ENCODE results near the gene MLLT3.

Gene MLLT3

GRCh38 chr9:20616808-20617207 lies 5.5 kb downstream of the MLLT3 start:
- Histone ChIP-seq H3K9me3 (ENCODE audit: control insufficient read depth, low read length) (no peaks in the 10 kb centered on the region), H3K27ac (ENCODE audit: low read depth, low read length, severe bottlenecking) (no peak overlapping the region), H3K36me3 (ENCODE audit: control insufficient read depth, insufficient read depth, low read length) (no peaks in the 10 kb centered on the region), H3K4me3 (ENCODE audit: extremely low read depth, insufficient read depth, low read length, poor library complexity, severe bottlenecking) (no peak overlapping the region), H3K4me1 (ENCODE audit: control insufficient read depth, insufficient read depth, low read length, poor library complexity, severe bottlenecking) (no peaks in the 10 kb centered on the region)
- WGBS, 2 experiments (ENCODE audit: insufficient coverage in 2 of 2): 80 to 83% methylated on average over 2 of the region's 2 CpGs

- H3K27ac ChIP-seq (ENCODE audit: low read depth, low read length, severe bottlenecking): no peak overlapping the region
- WGBS, 2 experiments (ENCODE audit: insufficient coverage in 2 of 2): 92% methylated on average over 2 of the region's 2 CpGs; no CpG with 5 or more reads in 1 of the 2 experiments
- no peaks in the 10 kb centered on the region for H3K4me1 ChIP-seq (ENCODE audit: control insufficient read depth, insufficient read depth, low read length, poor library complexity, severe bottlenecking)
- H3K9me3 ChIP-seq (ENCODE audit: control insufficient read depth, low read length): no peaks in the 10 kb centered on the region
- no peak overlapping the region for H3K4me3 ChIP-seq (ENCODE audit: extremely low read depth, insufficient read depth, low read length, poor library complexity, severe bottlenecking)
- no peaks in the 10 kb centered on the region for H3K36me3 ChIP-seq (ENCODE audit: control insufficient read depth, insufficient read depth, low read length)
Observed at GRCh38 chr9:20614602-20615216, 7.6 kb downstream of the MLLT3 start.

GRCh38 chr9:20611691-20612287 lies 10.5 kb downstream of the MLLT3 start:
- H3K4me1 ChIP-seq (ENCODE audit: control insufficient read depth, insufficient read depth, low read length, poor library complexity, severe bottlenecking): no peaks in the 10 kb centered on the region
- H3K36me3 ChIP-seq (ENCODE audit: control insufficient read depth, insufficient read depth, low read length): no peaks in the 10 kb centered on the region
- H3K9me3 ChIP-seq (ENCODE audit: control insufficient read depth, low read length): no peaks in the 10 kb centered on the region
- H3K27ac ChIP-seq (ENCODE audit: low read depth, low read length, severe bottlenecking): no peak overlapping the region
- no peak overlapping the region for H3K4me3 ChIP-seq (ENCODE audit: extremely low read depth, insufficient read depth, low read length, poor library complexity, severe bottlenecking)
- 71 to 77% methylated on average over 2 to 3 of the region's 3 CpGs for WGBS, 2 experiments (ENCODE audit: insufficient coverage in 2 of 2)

GRCh38 chr9:20610591-20610990 lies 11.7 kb downstream of the MLLT3 start:
- H3K27ac ChIP-seq (ENCODE audit: low read depth, low read length, severe bottlenecking): no peak overlapping the region
- no peaks in the 10 kb centered on the region for H3K4me1 ChIP-seq (ENCODE audit: control insufficient read depth, insufficient read depth, low read length, poor library complexity, severe bottlenecking)
- WGBS, 2 experiments (ENCODE audit: insufficient coverage in 2 of 2): 83% methylated on average over 1 of the region's 2 CpGs; no CpG with 5 or more reads in 1 of the 2 experiments
- no peaks in the 10 kb centered on the region for H3K36me3 ChIP-seq (ENCODE audit: control insufficient read depth, insufficient read depth, low read length)
- no peaks in the 10 kb centered on the region for H3K9me3 ChIP-seq (ENCODE audit: control insufficient read depth, low read length)
- no peak overlapping the region for H3K4me3 ChIP-seq (ENCODE audit: extremely low read depth, insufficient read depth, low read length, poor library complexity, severe bottlenecking)

GRCh38 chr9:20608582-20608981 lies 13.7 kb downstream of the MLLT3 start:
- Histone ChIP-seq H3K9me3 (ENCODE audit: control insufficient read depth, low read length) (no peaks in the 10 kb centered on the region), H3K36me3 (ENCODE audit: control insufficient read depth, insufficient read depth, low read length) (no peaks in the 10 kb centered on the region), H3K27ac (ENCODE audit: low read depth, low read length, severe bottlenecking) (no peak overlapping the region), H3K4me1 (ENCODE audit: control insufficient read depth, insufficient read depth, low read length, poor library complexity, severe bottlenecking) (no peaks in the 10 kb centered on the region), H3K4me3 (ENCODE audit: extremely low read depth, insufficient read depth, low read length, poor library complexity, severe bottlenecking) (no peak overlapping the region)
- 76% methylated on average over 2 of the region's 5 CpGs; no CpG with 5 or more reads in 1 of the 2 experiments for WGBS, 2 experiments (ENCODE audit: insufficient coverage in 2 of 2)

- H3K36me3 ChIP-seq (ENCODE audit: control insufficient read depth, insufficient read depth, low read length): no peaks in the 10 kb centered on the region
- H3K9me3 ChIP-seq (ENCODE audit: control insufficient read depth, low read length): no peaks in the 10 kb centered on the region
- WGBS, 2 experiments (ENCODE audit: insufficient coverage in 2 of 2): 33% methylated on average over 2 of the region's 2 CpGs; no CpG with 5 or more reads in 1 of the 2 experiments
- no peak overlapping the region for H3K4me3 ChIP-seq (ENCODE audit: extremely low read depth, insufficient read depth, low read length, poor library complexity, severe bottlenecking)
- no peaks in the 10 kb centered on the region for H3K4me1 ChIP-seq (ENCODE audit: control insufficient read depth, insufficient read depth, low read length, poor library complexity, severe bottlenecking)
- no peak overlapping the region for H3K27ac ChIP-seq (ENCODE audit: low read depth, low read length, severe bottlenecking)
Observed at GRCh38 chr9:20606652-20607051, 15.6 kb downstream of the MLLT3 start.

- Histone ChIP-seq H3K9me3 (ENCODE audit: control insufficient read depth, low read length) (no peaks in the 10 kb centered on the region), H3K36me3 (ENCODE audit: control insufficient read depth, insufficient read depth, low read length) (no peaks in the 10 kb centered on the region), H3K4me1 (ENCODE audit: control insufficient read depth, insufficient read depth, low read length, poor library complexity, severe bottlenecking) (no peaks in the 10 kb centered on the region), H3K4me3 (ENCODE audit: extremely low read depth, insufficient read depth, low read length, poor library complexity, severe bottlenecking) (no peak overlapping the region), H3K27ac (ENCODE audit: low read depth, low read length, severe bottlenecking) (no peak overlapping the region)
- 90 to 100% methylated on average over 2 to 4 of the region's 5 CpGs for WGBS, 2 experiments (ENCODE audit: insufficient coverage in 2 of 2)
Observed at GRCh38 chr9:20604562-20604961, 17.7 kb downstream of the MLLT3 start.

- WGBS, 2 experiments (ENCODE audit: insufficient coverage in 2 of 2): 89% methylated on average over 1 of the region's 5 CpGs; no CpG with 5 or more reads in 1 of the 2 experiments
- Histone ChIP-seq H3K4me3 (ENCODE audit: extremely low read depth, insufficient read depth, low read length, poor library complexity, severe bottlenecking) (no peak overlapping the region), H3K9me3 (ENCODE audit: control insufficient read depth, low read length) (no peaks in the 10 kb centered on the region), H3K27ac (ENCODE audit: low read depth, low read length, severe bottlenecking) (no peak overlapping the region), H3K4me1 (ENCODE audit: control insufficient read depth, insufficient read depth, low read length, poor library complexity, severe bottlenecking) (no peaks in the 10 kb centered on the region), H3K36me3 (ENCODE audit: control insufficient read depth, insufficient read depth, low read length) (no peaks in the 10 kb centered on the region)
Observed at GRCh38 chr9:20603524-20604268, 18.6 kb downstream of the MLLT3 start.

- H3K4me3 ChIP-seq (ENCODE audit: extremely low read depth, insufficient read depth, low read length, poor library complexity, severe bottlenecking): no peak overlapping the region
- no peaks in the 10 kb centered on the region for H3K9me3 ChIP-seq (ENCODE audit: control insufficient read depth, low read length)
- WGBS, 2 experiments (ENCODE audit: insufficient coverage in 2 of 2): no CpG with 5 or more reads among the region's 1 CpG
- no peaks in the 10 kb centered on the region for H3K36me3 ChIP-seq (ENCODE audit: control insufficient read depth, insufficient read depth, low read length)
- no peaks in the 10 kb centered on the region for H3K4me1 ChIP-seq (ENCODE audit: control insufficient read depth, insufficient read depth, low read length, poor library complexity, severe bottlenecking)
- H3K27ac ChIP-seq (ENCODE audit: low read depth, low read length, severe bottlenecking): no peak overlapping the region
Observed at GRCh38 chr9:20601292-20601691, 21.0 kb downstream of the MLLT3 start.

- Histone ChIP-seq H3K4me3 (ENCODE audit: extremely low read depth, insufficient read depth, low read length, poor library complexity, severe bottlenecking) (no peak overlapping the region), H3K4me1 (ENCODE audit: control insufficient read depth, insufficient read depth, low read length, poor library complexity, severe bottlenecking) (no peaks in the 10 kb centered on the region), H3K27ac (ENCODE audit: low read depth, low read length, severe bottlenecking) (no peak overlapping the region), H3K36me3 (ENCODE audit: control insufficient read depth, insufficient read depth, low read length) (no peaks in the 10 kb centered on the region), H3K9me3 (ENCODE audit: control insufficient read depth, low read length) (no peaks in the 10 kb centered on the region)
- WGBS, 2 experiments (ENCODE audit: insufficient coverage in 2 of 2): no CpG with 5 or more reads among the region's 3 CpGs
Observed at GRCh38 chr9:20599195-20599594, 23.1 kb downstream of the MLLT3 start.

GRCh38 chr9:20598367-20598766 lies 23.9 kb downstream of the MLLT3 start:
- Histone ChIP-seq H3K36me3 (ENCODE audit: control insufficient read depth, insufficient read depth, low read length) (no peaks in the 10 kb centered on the region), H3K4me1 (ENCODE audit: control insufficient read depth, insufficient read depth, low read length, poor library complexity, severe bottlenecking) (no peaks in the 10 kb centered on the region), H3K4me3 (ENCODE audit: extremely low read depth, insufficient read depth, low read length, poor library complexity, severe bottlenecking) (no peak overlapping the region), H3K27ac (ENCODE audit: low read depth, low read length, severe bottlenecking) (no peak overlapping the region), H3K9me3 (ENCODE audit: control insufficient read depth, low read length) (no peaks in the 10 kb centered on the region)
- WGBS, 2 experiments (ENCODE audit: insufficient coverage in 2 of 2): no CpG with 5 or more reads among the region's 1 CpG

Data from mesodermal cell (in vitro differentiated cells).